ENCODE results near the gene LRRC37A3. TPM values are rescaled to one million over a fixed set of nuclear protein-coding genes. Genes with fewer than 3 reads are reported as not detected.
"Not testable (repeated sequence)": the region's sequence is repeated elsewhere in the genome, so short reads cannot be mapped to it uniquely, and the experiment has no call there.

LRRC37A3 gene
- total RNA-seq, 1 donor from 2014 or later = 16.4 TPM

DNA sequence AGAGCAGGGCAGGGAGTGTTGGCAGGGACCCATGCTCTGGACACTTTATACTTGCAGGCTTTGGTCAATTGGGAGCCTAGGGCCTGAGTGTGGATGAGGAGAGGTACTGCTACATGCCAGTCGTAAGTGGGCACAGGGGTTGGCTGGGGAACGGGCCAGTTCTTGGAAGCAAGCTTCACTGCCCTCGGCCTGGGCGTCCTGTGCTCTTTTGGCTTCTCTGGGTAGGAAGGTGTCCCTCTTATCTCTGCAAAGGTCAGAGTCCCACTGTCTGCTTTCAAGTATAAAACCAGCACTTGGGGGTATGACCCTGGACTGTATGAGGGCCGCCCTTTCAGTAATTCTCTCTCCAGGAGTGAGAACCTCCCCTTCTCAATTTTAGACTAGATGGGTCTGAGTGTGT is 80.8 kb downstream of the LRRC37A3 start:
- H3K27ac Mint-ChIP-seq (ENCODE audit: unreplicated experiment); DNase-seq (ENCODE audit: low read depth); H3K4me3 ChIP-seq (ENCODE audit: insufficient read depth, low read depth, low read length); H3K27ac ChIP-seq (ENCODE audit: low read depth, low read length); H3K27me3 Mint-ChIP-seq (ENCODE audit: low read depth, unreplicated experiment); H3K9ac ChIP-seq (ENCODE audit: low read length); H3K9me3 ChIP-seq (ENCODE audit: insufficient read depth, low read depth, low read length); H3K36me3 ChIP-seq (ENCODE audit: insufficient read depth, low read length); H2AFZ ChIP-seq (ENCODE audit: low read depth, low read length); H3K4me3 Mint-ChIP-seq (ENCODE audit: unreplicated experiment); H3K27me3 ChIP-seq (ENCODE audit: insufficient read depth, low read length); H3K9me3 Mint-ChIP-seq (ENCODE audit: unreplicated experiment); H4K20me1 ChIP-seq (ENCODE audit: insufficient read depth, low read length); FAIRE-seq; H3K4me1 Mint-ChIP-seq (ENCODE audit: low read depth, unreplicated experiment); H3K4me1 ChIP-seq (ENCODE audit: insufficient read depth, low read length); H3K79me2 ChIP-seq (ENCODE audit: insufficient read depth, low read length); H3K4me2 ChIP-seq (ENCODE audit: low read length); H3K36me3 Mint-ChIP-seq (ENCODE audit: low read depth, unreplicated experiment): not testable (repeated sequence)

DNA sequence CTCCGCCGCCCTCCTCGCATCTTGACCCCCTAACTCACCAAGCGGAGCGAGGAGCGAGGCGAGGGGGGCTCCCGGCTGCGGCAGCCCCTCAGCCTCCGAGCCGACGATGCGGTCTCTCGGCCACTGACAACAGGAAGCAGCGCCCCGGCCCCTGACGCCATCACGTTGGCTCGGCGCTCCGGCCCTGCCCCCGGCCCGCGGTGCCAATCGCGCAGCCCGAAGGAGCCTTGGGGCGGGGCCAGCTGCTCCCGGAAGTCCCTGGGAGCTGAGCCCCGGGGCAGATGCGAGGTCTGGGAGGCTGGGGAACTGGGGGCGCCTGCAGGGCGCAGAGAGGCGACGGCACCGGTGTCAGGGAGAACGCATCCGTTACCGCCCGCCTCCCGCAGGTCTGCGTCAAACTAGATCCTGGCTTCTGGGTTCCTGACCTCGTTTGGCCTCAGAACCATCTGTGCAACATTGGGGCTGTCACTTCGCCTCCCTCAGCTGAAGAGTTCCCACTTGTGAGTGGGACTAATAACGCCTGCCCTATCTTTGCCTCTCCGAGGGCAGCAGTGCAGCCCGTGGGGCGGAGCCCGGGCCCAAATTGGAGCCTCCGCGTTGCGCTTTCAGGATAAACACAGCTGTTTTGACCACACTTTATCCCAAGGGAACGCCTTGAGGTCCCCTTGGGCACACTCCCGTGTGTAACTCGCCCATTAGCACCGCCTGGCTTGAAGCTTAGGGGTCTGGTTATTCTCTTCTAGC is 82.1 kb downstream of the LRRC37A3 start:
- peak; percentile 55 for DNase-seq (ENCODE audit: low read depth)

DNA sequence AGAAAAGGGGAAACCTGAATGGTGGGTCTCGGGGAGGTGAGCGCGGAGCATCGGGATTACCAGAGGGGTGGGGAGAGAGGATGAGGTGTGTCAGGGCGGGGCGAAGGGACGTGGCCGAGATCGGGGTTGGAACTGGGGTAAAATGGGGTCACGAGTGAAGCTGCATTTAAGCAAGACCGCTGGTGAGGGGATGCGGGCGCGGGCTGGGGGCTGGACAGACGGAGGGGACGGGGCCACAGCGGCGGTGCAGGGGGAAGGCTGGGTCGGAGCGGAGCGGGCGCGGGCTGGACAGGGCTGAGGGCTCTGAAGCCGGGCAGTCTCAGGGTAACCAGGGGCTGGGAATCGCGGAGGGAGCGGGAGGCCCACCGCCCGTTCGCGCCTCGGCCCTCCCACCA is 82.7 kb downstream of the LRRC37A3 start:
- not testable (repeated sequence) for H3K36me3 ChIP-seq (ENCODE audit: insufficient read depth, low read length); H3K4me1 ChIP-seq (ENCODE audit: insufficient read depth, low read length); DNase-seq (ENCODE audit: low read depth); H3K36me3 Mint-ChIP-seq (ENCODE audit: low read depth, unreplicated experiment); H3K27me3 ChIP-seq (ENCODE audit: insufficient read depth, low read length); H3K27me3 Mint-ChIP-seq (ENCODE audit: low read depth, unreplicated experiment); H3K9me3 ChIP-seq (ENCODE audit: insufficient read depth, low read depth, low read length); H4K20me1 ChIP-seq (ENCODE audit: insufficient read depth, low read length); H3K4me1 Mint-ChIP-seq (ENCODE audit: low read depth, unreplicated experiment); H3K9me3 Mint-ChIP-seq (ENCODE audit: unreplicated experiment); FAIRE-seq; H3K79me2 ChIP-seq (ENCODE audit: insufficient read depth, low read length)
- H3K27ac Mint-ChIP-seq (ENCODE audit: unreplicated experiment) = peak overlapping the region; percentile 47
- peak overlapping the region; percentile 64 for H3K4me3 ChIP-seq (ENCODE audit: insufficient read depth, low read depth, low read length)
- H3K9ac ChIP-seq (ENCODE audit: low read length) = peak overlapping the region; percentile 84
- peak overlapping the region; percentile 91 for H3K4me3 Mint-ChIP-seq (ENCODE audit: unreplicated experiment)
- H3K4me2 ChIP-seq (ENCODE audit: low read length) = peak overlapping the region; percentile 99
- peak overlapping the region; percentile 33 for H3K27ac ChIP-seq (ENCODE audit: low read depth, low read length)
- peak overlapping the region; percentile 63 for H2AFZ ChIP-seq (ENCODE audit: low read depth, low read length)

More for the DNA sequence above, 82.1 kb downstream of the LRRC37A3 start:
- not testable (repeated sequence) for H3K36me3 Mint-ChIP-seq (ENCODE audit: low read depth, unreplicated experiment); H3K9me3 Mint-ChIP-seq (ENCODE audit: unreplicated experiment); H3K9me3 ChIP-seq (ENCODE audit: insufficient read depth, low read depth, low read length); H3K27me3 Mint-ChIP-seq (ENCODE audit: low read depth, unreplicated experiment); H3K79me2 ChIP-seq (ENCODE audit: insufficient read depth, low read length); H3K4me1 Mint-ChIP-seq (ENCODE audit: low read depth, unreplicated experiment); H3K36me3 ChIP-seq (ENCODE audit: insufficient read depth, low read length); FAIRE-seq; H3K4me1 ChIP-seq (ENCODE audit: insufficient read depth, low read length); H3K27me3 ChIP-seq (ENCODE audit: insufficient read depth, low read length); H4K20me1 ChIP-seq (ENCODE audit: insufficient read depth, low read length)
- Histone ChIP-seq H2AFZ (ENCODE audit: low read depth, low read length) (peak overlapping the region; percentile 71), H3K27ac (ENCODE audit: low read depth, low read length) (peak overlapping the region; percentile 47), H3K4me2 (ENCODE audit: low read length) (peak overlapping the region; percentile 99), H3K4me3 (ENCODE audit: insufficient read depth, low read depth, low read length) (peak overlapping the region; percentile 64), H3K9ac (ENCODE audit: low read length) (peak overlapping the region; percentile 84)
- Mint-ChIP-seq H3K4me3 (ENCODE audit: unreplicated experiment) (peak overlapping the region; percentile 89), H3K27ac (ENCODE audit: unreplicated experiment) (peak overlapping the region; percentile 93)

DNA sequence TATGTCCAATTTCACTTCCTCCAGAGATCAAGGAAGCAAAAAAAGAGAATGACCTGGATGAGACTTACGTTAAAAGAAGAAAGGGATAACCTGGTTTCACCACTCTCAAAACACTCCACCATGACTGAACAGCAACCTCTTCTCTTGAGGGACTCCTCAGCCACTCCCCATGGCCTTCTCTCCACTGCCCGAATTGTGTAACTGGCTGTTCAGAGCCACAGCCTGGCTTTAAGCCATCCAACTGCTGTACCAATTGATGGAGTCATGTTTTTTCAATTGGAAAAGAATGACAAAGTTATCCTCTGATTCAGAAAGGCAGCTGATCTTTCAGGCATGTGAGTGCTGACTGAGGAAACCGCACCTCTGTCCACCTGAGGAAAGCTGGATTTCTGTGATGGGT is 85.2 kb downstream of the LRRC37A3 start:
- H3K9me3 Mint-ChIP-seq (ENCODE audit: unreplicated experiment); FAIRE-seq; H3K9me3 ChIP-seq (ENCODE audit: insufficient read depth, low read depth, low read length); H3K27me3 Mint-ChIP-seq (ENCODE audit: low read depth, unreplicated experiment); H3K79me2 ChIP-seq (ENCODE audit: insufficient read depth, low read length); H3K27ac Mint-ChIP-seq (ENCODE audit: unreplicated experiment); H3K4me1 Mint-ChIP-seq (ENCODE audit: low read depth, unreplicated experiment); H3K36me3 ChIP-seq (ENCODE audit: insufficient read depth, low read length); H3K4me2 ChIP-seq (ENCODE audit: low read length); H3K36me3 Mint-ChIP-seq (ENCODE audit: low read depth, unreplicated experiment); H2AFZ ChIP-seq (ENCODE audit: low read depth, low read length); H3K9ac ChIP-seq (ENCODE audit: low read length); H3K4me3 ChIP-seq (ENCODE audit: insufficient read depth, low read depth, low read length); H3K27ac ChIP-seq (ENCODE audit: low read depth, low read length); H3K27me3 ChIP-seq (ENCODE audit: insufficient read depth, low read length); H3K4me1 ChIP-seq (ENCODE audit: insufficient read depth, low read length); H4K20me1 ChIP-seq (ENCODE audit: insufficient read depth, low read length); H3K4me3 Mint-ChIP-seq (ENCODE audit: unreplicated experiment): not testable (repeated sequence)
- peak; percentile 8 for DNase-seq (ENCODE audit: low read depth)

DNA sequence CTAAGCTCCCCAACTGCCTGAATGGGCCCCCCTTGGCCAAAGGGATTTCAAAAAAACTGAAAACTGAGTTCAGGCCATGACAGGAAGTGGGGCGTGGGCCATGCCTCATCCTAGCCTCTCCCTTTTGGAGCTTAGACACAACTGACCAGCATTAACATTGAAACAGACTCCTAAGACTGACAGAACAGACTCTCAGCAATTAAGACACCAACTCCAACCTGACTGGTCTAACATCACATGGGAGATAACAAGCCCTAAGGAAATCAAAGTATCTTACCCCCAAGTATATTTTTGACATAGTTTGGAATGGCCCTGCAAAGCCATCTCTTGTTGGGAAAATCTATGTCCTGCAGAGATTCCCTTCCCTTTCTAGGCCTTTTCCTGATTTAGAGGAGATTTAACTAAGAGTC is 88.6 kb downstream of the LRRC37A3 start:
- H3K27me3 ChIP-seq (ENCODE audit: insufficient read depth, low read length); H3K9me3 Mint-ChIP-seq (ENCODE audit: unreplicated experiment); H3K4me2 ChIP-seq (ENCODE audit: low read length); H2AFZ ChIP-seq (ENCODE audit: low read depth, low read length); H3K27ac ChIP-seq (ENCODE audit: low read depth, low read length); H3K4me1 ChIP-seq (ENCODE audit: insufficient read depth, low read length); H3K36me3 Mint-ChIP-seq (ENCODE audit: low read depth, unreplicated experiment); H4K20me1 ChIP-seq (ENCODE audit: insufficient read depth, low read length); FAIRE-seq; H3K9ac ChIP-seq (ENCODE audit: low read length); H3K36me3 ChIP-seq (ENCODE audit: insufficient read depth, low read length); H3K27me3 Mint-ChIP-seq (ENCODE audit: low read depth, unreplicated experiment); H3K4me1 Mint-ChIP-seq (ENCODE audit: low read depth, unreplicated experiment); H3K9me3 ChIP-seq (ENCODE audit: insufficient read depth, low read depth, low read length); H3K4me3 Mint-ChIP-seq (ENCODE audit: unreplicated experiment); H3K4me3 ChIP-seq (ENCODE audit: insufficient read depth, low read depth, low read length); H3K79me2 ChIP-seq (ENCODE audit: insufficient read depth, low read length); DNase-seq (ENCODE audit: low read depth); H3K27ac Mint-ChIP-seq (ENCODE audit: unreplicated experiment): not testable (repeated sequence)

DNA sequence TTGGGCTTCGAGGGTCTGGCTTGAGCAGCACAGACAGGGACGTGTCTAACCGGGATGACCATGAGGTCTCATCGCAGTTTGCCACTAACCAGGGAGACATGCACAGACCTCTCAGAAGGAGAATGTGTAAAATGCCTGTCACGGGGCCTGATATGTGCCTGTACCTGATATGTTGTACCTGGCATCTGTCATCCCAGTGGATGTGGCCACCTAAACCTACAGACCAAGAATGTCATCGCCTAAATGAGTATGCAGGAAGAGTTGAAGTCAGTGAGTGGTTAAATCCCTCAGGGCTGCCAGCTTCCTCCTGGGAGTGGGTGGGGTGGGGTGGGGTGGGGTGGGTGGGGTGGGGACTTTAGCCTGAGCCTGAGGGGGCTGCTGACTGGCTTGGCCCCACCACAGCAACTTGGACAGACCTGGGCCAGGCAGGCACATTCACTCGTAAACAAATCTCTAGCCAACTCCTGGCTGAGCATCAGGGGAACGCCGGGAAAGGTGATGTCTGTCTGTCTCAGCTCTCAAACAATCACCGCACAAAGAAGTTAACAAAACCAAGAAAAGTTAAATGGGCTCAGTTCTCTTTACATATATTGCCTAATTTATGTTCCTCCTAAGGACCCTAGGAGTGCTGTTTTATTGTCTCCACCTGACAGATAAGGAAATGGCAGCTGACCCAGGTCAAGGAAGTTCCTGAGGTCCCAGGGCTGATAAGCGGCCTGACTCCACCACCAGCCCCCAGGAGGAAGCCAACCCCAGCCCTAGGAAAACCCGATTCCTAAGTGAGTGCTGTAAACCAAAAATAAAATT is 89.3 kb downstream of the LRRC37A3 start:
- not testable (repeated sequence) for H3K4me3 Mint-ChIP-seq (ENCODE audit: unreplicated experiment); H3K27me3 ChIP-seq (ENCODE audit: insufficient read depth, low read length); H3K36me3 Mint-ChIP-seq (ENCODE audit: low read depth, unreplicated experiment); H3K27ac Mint-ChIP-seq (ENCODE audit: unreplicated experiment); H3K79me2 ChIP-seq (ENCODE audit: insufficient read depth, low read length); H4K20me1 ChIP-seq (ENCODE audit: insufficient read depth, low read length); H2AFZ ChIP-seq (ENCODE audit: low read depth, low read length); H3K9ac ChIP-seq (ENCODE audit: low read length); H3K27ac ChIP-seq (ENCODE audit: low read depth, low read length); DNase-seq (ENCODE audit: low read depth); H3K4me2 ChIP-seq (ENCODE audit: low read length); H3K9me3 ChIP-seq (ENCODE audit: insufficient read depth, low read depth, low read length); H3K4me3 ChIP-seq (ENCODE audit: insufficient read depth, low read depth, low read length); FAIRE-seq; H3K4me1 Mint-ChIP-seq (ENCODE audit: low read depth, unreplicated experiment); H3K27me3 Mint-ChIP-seq (ENCODE audit: low read depth, unreplicated experiment); H3K4me1 ChIP-seq (ENCODE audit: insufficient read depth, low read length); H3K36me3 ChIP-seq (ENCODE audit: insufficient read depth, low read length); H3K9me3 Mint-ChIP-seq (ENCODE audit: unreplicated experiment)

Measured in astrocyte (in vitro differentiated cells and primary cell).